Neural cell (in vitro differentiated cells): ENCODE measurements around the gene TCN2. TPM values are rescaled to one million over a fixed set of nuclear protein-coding genes. Genes with fewer than 3 reads are reported as not detected.

Source experiments
- H2AFZ ChIP-seq: fragments of 200-600, 300-800 bp; sonication (generic), shearing (Covaris generic); 2 replicates; pipeline ENCODE4 v1.6.0; 2014; ENCODE audit warnings: low read depth, mild to moderate bottlenecking, antibody characterized with exemption, low read length, moderate library complexity
- H3F3A ChIP-seq: fragments of 200-600 bp; shearing (Covaris generic); 2 replicates; pipeline ENCODE4 v1.6.1; 2016; ENCODE audit warnings: mild to moderate bottlenecking, moderate library complexity, mixed read lengths, antibody characterized with exemption, low read length; ENCODE audit not compliant: insufficient read depth, poor library complexity, severe bottlenecking
- H3K27ac ChIP-seq: fragments of 200-600, 300-800 bp; sonication (generic), shearing (Covaris generic); 2 replicates; pipeline ENCODE4 v1.5.1; 2014; ENCODE audit warnings: mild to moderate bottlenecking, low read length, moderate library complexity
- H3K27me3 ChIP-seq: fragments of 300-800, 200-600 bp; sonication (generic), shearing (Covaris generic); 2 replicates; pipeline ENCODE4 v1.6.0; 2014; ENCODE audit warnings: mild to moderate bottlenecking, low read depth, low read length, moderate library complexity; ENCODE audit not compliant: insufficient read depth
- H3K36me3 ChIP-seq: fragments of 300-800, 200-600 bp; sonication (generic), shearing (Covaris generic); 2 replicates; pipeline ENCODE4 v1.5.1; 2014; ENCODE audit warnings: mild to moderate bottlenecking, antibody characterized with exemption, low read length, moderate library complexity; ENCODE audit not compliant: insufficient read depth
- H3K4me2 ChIP-seq: fragments of 300-800, 200-600 bp; sonication (generic), shearing (Covaris generic); 2 replicates; pipeline ENCODE4 v1.6.0; 2014; ENCODE audit warnings: mild to moderate bottlenecking, low read length
- H3K4me3 ChIP-seq: fragments of 300-800, 200-600 bp; sonication (generic), shearing (Covaris generic); 2 replicates; pipeline ENCODE4 v1.5.1; 2014; ENCODE audit warnings: mild to moderate bottlenecking, low read length, moderate library complexity
- H3K79me2 ChIP-seq: fragments of 200-600 bp; shearing (Covaris generic); replicated peaks from 2 replicates; pipeline ENCODE4 v1.6.0; 2014; ENCODE audit warnings: mild to moderate bottlenecking, low read length, moderate library complexity; ENCODE audit not compliant: insufficient read depth
- H3K9ac ChIP-seq: fragments of 300-800, 200-600 bp; sonication (generic), shearing (Covaris generic); 2 replicates; pipeline ENCODE4 v1.6.1; 2016; ENCODE audit warnings: mild to moderate bottlenecking, low read length, mixed read lengths
- H3K9me2 ChIP-seq: fragments of 200-600 bp; shearing (Covaris generic); 2 replicates; pipeline ENCODE4 v1.6.1; 2016; ENCODE audit warnings: mild to moderate bottlenecking, low read length, mixed read lengths; ENCODE audit not compliant: insufficient read depth
- H3K9me3 ChIP-seq: fragments of 200-600, 300-800 bp; sonication (generic), shearing (Covaris generic); 2 replicates; pipeline ENCODE4 v1.6.1; 2016; ENCODE audit warnings: mild to moderate bottlenecking, mixed run types, low read length, moderate library complexity, mixed read lengths
- H4K20me1 ChIP-seq: fragments of 200-600 bp; shearing (Covaris generic); 2 replicates; pipeline ENCODE4 v1.6.1; 2016; ENCODE audit warnings: mild to moderate bottlenecking, mixed run types; ENCODE audit not compliant: insufficient read depth
- EP300 ChIP-seq: fragments of 450-650 bp; conservative IDR thresholded peaks from 2 replicates; pipeline ENCODE4 v1.6.1; 2014; ENCODE audit warnings: antibody characterized with exemption, mild to moderate bottlenecking, moderate library complexity; ENCODE audit not compliant: poor library complexity, severe bottlenecking
- EZH2 ChIP-seq: fragments of 200-600, 300-800 bp; shearing (Covaris generic), sonication (generic); IDR thresholded peaks from 2 replicates; pipeline ENCODE4 v1.6.1; 2014; ENCODE audit warnings: antibody characterized with exemption, low read length, borderline replicate concordance, mild to moderate bottlenecking; ENCODE audit not compliant: insufficient read depth, poor library complexity, severe bottlenecking
- MXI1 ChIP-seq: fragments of 450-650 bp; conservative IDR thresholded peaks from 2 replicates; pipeline ENCODE4 v1.6.1; 2014; ENCODE audit warnings: antibody characterized with exemption, mild to moderate bottlenecking; ENCODE audit not compliant: poor library complexity, severe bottlenecking
- POLR2AphosphoS5 ChIP-seq: IDR thresholded peaks from 2 replicates; pipeline ENCODE4 v1.6.1; 2012
- RAD21 ChIP-seq: fragments of 450-650 bp; conservative IDR thresholded peaks from 2 replicates; pipeline ENCODE4 v1.6.1; 2014; ENCODE audit warnings: antibody characterized with exemption, mild to moderate bottlenecking, moderate library complexity
- SMC3 ChIP-seq: fragments of 450-650 bp; conservative IDR thresholded peaks from 2 replicates; pipeline ENCODE4 v1.6.1; 2014; ENCODE audit warnings: antibody characterized with exemption, mild to moderate bottlenecking, moderate library complexity; ENCODE audit not compliant: poor library complexity
- TAF1 ChIP-seq: IDR thresholded peaks from 2 replicates; pipeline ENCODE4 v1.6.1; 2012; ENCODE audit warnings: low read depth
- polyA plus RNA-seq: library from polyadenylated mRNA; depleted of rRNA; stranded (reverse); fragments of >200 nt; gene quantifications from 2 replicates; pipeline ENCODE4 v1.2.3, GENCODE V29; 2014
- TF ChIP-seq, protein P1 (sequence below): fragments of 450-650 bp; IDR thresholded peaks from 2 replicates; pipeline ENCODE4 v1.5.1; 2014; ENCODE audit warnings: antibody characterized with exemption, mild to moderate bottlenecking, moderate library complexity; ENCODE audit not compliant: poor library complexity, severe bottlenecking
- TF ChIP-seq, protein P2 (sequence below): IDR thresholded peaks from 2 replicates; pipeline ENCODE4 v1.6.1; 2012; ENCODE audit warnings: borderline replicate concordance

Gene TCN2
- polyA plus RNA-seq, 1 donor from 2014 or later = 13.0 TPM

DNA sequence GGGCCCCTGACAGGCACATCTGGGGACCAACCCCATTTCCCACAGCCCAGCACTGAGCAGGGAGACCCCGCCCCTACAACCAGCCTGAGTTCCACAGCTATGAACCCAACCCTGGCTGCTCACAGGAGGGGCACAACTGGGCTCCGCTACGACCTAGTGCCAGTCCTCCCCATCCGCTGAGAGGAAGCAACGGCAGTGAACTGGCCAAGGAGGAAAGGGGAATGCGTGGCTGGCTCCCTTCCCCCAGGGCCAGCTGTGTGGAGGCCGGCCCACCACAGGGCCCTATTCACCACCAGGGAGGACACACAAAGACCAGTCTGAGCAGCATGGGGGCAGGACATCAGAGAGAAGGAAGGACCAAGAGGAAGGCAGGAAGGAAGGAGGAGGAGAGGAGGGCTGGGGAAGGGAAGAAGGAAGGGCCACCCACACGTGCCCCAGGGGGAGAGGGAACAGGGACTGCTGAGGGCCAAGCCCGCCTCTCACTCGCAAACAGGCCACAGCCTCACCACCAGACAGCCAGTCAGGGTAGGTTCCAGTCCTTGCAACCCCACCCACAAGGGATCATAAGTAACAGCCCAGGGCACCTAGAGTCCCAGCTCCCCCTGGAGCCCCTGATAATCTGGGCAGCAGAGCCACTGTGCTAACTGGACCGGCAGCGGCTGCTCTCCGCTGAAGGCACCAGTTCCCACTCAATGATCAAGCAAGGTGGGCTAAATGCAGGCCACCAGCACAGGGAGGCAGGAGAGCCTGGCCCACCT lies 24.0 kb upstream of the TCN2 start:
- no peaks in the 10 kb centered on the region for H3K27me3 ChIP-seq
- no peak overlapping the region for H3K9ac ChIP-seq
- no peak overlapping the region for H3K4me2 ChIP-seq
- no peak overlapping the region for H3K27ac ChIP-seq
- no peaks in the 10 kb centered on the region for H3K9me3 ChIP-seq
- H4K20me1 ChIP-seq = no peaks in the 10 kb centered on the region
- no peak for TF ChIP-seq EP300
- TF ChIP-seq MXI1 = no peak
- no peak for TF ChIP-seq SMC3
- TF ChIP-seq POLR2AphosphoS5 = no peak
- no peak for TF ChIP-seq TAF1
- TF ChIP-seq EZH2 = no peak
- TF ChIP-seq, protein P1, sequence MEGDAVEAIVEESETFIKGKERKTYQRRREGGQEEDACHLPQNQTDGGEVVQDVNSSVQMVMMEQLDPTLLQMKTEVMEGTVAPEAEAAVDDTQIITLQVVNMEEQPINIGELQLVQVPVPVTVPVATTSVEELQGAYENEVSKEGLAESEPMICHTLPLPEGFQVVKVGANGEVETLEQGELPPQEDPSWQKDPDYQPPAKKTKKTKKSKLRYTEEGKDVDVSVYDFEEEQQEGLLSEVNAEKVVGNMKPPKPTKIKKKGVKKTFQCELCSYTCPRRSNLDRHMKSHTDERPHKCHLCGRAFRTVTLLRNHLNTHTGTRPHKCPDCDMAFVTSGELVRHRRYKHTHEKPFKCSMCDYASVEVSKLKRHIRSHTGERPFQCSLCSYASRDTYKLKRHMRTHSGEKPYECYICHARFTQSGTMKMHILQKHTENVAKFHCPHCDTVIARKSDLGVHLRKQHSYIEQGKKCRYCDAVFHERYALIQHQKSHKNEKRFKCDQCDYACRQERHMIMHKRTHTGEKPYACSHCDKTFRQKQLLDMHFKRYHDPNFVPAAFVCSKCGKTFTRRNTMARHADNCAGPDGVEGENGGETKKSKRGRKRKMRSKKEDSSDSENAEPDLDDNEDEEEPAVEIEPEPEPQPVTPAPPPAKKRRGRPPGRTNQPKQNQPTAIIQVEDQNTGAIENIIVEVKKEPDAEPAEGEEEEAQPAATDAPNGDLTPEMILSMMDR = no peak
- TF ChIP-seq, protein P2, sequence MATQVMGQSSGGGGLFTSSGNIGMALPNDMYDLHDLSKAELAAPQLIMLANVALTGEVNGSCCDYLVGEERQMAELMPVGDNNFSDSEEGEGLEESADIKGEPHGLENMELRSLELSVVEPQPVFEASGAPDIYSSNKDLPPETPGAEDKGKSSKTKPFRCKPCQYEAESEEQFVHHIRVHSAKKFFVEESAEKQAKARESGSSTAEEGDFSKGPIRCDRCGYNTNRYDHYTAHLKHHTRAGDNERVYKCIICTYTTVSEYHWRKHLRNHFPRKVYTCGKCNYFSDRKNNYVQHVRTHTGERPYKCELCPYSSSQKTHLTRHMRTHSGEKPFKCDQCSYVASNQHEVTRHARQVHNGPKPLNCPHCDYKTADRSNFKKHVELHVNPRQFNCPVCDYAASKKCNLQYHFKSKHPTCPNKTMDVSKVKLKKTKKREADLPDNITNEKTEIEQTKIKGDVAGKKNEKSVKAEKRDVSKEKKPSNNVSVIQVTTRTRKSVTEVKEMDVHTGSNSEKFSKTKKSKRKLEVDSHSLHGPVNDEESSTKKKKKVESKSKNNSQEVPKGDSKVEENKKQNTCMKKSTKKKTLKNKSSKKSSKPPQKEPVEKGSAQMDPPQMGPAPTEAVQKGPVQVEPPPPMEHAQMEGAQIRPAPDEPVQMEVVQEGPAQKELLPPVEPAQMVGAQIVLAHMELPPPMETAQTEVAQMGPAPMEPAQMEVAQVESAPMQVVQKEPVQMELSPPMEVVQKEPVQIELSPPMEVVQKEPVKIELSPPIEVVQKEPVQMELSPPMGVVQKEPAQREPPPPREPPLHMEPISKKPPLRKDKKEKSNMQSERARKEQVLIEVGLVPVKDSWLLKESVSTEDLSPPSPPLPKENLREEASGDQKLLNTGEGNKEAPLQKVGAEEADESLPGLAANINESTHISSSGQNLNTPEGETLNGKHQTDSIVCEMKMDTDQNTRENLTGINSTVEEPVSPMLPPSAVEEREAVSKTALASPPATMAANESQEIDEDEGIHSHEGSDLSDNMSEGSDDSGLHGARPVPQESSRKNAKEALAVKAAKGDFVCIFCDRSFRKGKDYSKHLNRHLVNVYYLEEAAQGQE = no peak
- no peak overlapping the region for H2AFZ ChIP-seq
- no peaks in the 10 kb centered on the region for H3K79me2 ChIP-seq
- H3K4me3 ChIP-seq = no peak overlapping the region
- no peaks in the 10 kb centered on the region for H3K9me2 ChIP-seq
- H3F3A ChIP-seq = no peaks in the 10 kb centered on the region
- no peaks in the 10 kb centered on the region for H3K36me3 ChIP-seq

DNA sequence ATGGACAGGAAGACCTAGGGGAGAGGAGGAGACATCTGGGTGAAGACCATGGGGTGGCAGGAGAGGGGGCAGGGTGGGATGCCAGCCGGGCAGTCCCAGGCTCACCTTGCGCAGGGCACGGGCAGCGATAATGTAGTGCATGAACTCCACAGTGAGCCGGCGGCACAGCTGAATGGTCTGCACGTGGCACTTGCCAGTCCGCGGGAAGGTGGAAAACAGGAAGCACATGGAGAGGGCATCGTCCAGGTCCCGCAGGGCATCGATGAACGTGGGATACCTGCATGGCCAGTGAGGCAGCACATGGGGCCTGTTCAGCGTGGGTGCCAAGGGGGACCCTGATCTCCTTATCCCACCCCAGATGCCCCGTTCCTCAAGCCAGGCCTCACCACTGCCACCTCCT lies 22.5 kb upstream of the TCN2 start:
- no peak overlapping the region for H3K4me2 ChIP-seq
- H3K36me3 ChIP-seq = no peaks in the 10 kb centered on the region
- no peak for TF ChIP-seq EZH2
- TF ChIP-seq RAD21 = no peak
- TF ChIP-seq, protein P1 = no peak
- TF ChIP-seq EP300 = no peak
- TF ChIP-seq, protein P2 = no peak
- TF ChIP-seq TAF1 = no peak
- no peak for TF ChIP-seq POLR2AphosphoS5
- no peak for TF ChIP-seq SMC3
- TF ChIP-seq MXI1 = no peak
- no peak overlapping the region for H3K9ac ChIP-seq
- H3K9me2 ChIP-seq = no peaks in the 10 kb centered on the region
- no peaks in the 10 kb centered on the region for H3F3A ChIP-seq
- no peak overlapping the region for H3K4me3 ChIP-seq
- H3K9me3 ChIP-seq = no peaks in the 10 kb centered on the region
- no peaks in the 10 kb centered on the region for H3K79me2 ChIP-seq
- no peaks in the 10 kb centered on the region for H4K20me1 ChIP-seq
- no peaks in the 10 kb centered on the region for H3K27me3 ChIP-seq
- H2AFZ ChIP-seq = no peak overlapping the region
- H3K27ac ChIP-seq = no peak overlapping the region
